Measurements from ENCODE around the gene RBM15.

The RBM15 gene

DNA sequence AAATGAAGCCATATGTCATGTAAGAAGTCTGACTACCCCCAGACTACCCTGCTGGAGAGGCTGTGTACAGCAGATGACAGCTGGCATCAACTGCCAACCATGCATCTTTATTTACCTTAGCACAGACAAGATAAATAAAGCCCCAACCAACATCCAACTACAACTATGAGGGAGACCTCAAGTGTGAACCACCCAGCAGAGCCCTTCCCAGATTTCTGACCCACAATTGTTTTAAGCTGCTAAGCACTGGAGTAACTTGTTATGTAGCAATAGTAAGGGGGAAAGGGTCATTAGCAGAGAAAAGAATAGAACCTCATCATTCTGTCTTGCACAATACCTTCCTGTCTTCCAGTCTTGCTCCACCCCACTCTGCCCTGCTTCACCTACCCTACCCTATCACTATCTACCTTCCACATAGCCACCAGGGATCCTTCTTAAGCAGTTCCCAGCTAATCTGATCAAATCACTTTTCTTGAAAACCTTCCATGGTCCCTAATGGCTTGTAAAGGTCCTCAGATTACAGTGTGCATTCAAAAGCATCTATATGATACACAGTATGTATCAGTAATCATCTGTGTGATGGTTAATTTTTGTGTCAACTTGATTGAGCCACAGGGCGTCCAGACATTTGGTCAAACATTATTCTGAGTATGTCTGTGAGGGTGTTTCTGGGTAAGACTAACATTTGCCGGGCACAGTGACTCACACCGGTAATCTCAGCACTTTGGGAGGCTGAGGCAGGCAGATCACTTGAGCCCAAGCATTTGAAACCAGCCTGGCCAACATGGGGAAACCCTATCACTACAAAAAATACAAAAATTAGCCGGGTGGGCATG, 19.6 kb upstream of the RBM15 start:
- ATAC-seq (ENCODE audit: insufficient read depth, low read depth), result no peak; the same call in 2 of the 3 replicates
- Histone ChIP-seq H3K27me3 (ENCODE audit: insufficient read depth, low read length, poor library complexity) (no peaks in the 10 kb centered on the region), H3K4me3 (ENCODE audit: low read depth in 1 of 2, low read length in 2 of 2) (no peak overlapping the region), H3K4me2 (ENCODE audit: insufficient read depth, low read length) (no peak overlapping the region), H3K4me1 (ENCODE audit: insufficient read depth, low read length) (no peaks in the 10 kb centered on the region), H3K79me2 (ENCODE audit: insufficient read depth, low read length) (no peaks in the 10 kb centered on the region), H3K9me3 (ENCODE audit: insufficient read depth, low read length, severe bottlenecking) (no peaks in the 10 kb centered on the region), H4K20me1 (ENCODE audit: insufficient read depth, low read length) (no peaks in the 10 kb centered on the region), H3K27ac (ENCODE audit: low read length) (no peak overlapping the region), H3K9ac (ENCODE audit: low read depth, low read length) (no peak overlapping the region), H3K36me3 (ENCODE audit: insufficient read depth, low read length) (no peaks in the 10 kb centered on the region), H2AFZ (ENCODE audit: low read depth, low read length) (no peak overlapping the region)
- no peak for TF ChIP-seq EZH2 (IDR thresholded peaks at IDR 0.05; ENCODE audit: borderline replicate concordance, low read depth, low read length, severe bottlenecking)
- TF ChIP-seq, protein P1, sequence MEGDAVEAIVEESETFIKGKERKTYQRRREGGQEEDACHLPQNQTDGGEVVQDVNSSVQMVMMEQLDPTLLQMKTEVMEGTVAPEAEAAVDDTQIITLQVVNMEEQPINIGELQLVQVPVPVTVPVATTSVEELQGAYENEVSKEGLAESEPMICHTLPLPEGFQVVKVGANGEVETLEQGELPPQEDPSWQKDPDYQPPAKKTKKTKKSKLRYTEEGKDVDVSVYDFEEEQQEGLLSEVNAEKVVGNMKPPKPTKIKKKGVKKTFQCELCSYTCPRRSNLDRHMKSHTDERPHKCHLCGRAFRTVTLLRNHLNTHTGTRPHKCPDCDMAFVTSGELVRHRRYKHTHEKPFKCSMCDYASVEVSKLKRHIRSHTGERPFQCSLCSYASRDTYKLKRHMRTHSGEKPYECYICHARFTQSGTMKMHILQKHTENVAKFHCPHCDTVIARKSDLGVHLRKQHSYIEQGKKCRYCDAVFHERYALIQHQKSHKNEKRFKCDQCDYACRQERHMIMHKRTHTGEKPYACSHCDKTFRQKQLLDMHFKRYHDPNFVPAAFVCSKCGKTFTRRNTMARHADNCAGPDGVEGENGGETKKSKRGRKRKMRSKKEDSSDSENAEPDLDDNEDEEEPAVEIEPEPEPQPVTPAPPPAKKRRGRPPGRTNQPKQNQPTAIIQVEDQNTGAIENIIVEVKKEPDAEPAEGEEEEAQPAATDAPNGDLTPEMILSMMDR (IDR thresholded peaks at IDR 0.05; ENCODE audit: borderline replicate concordance, extremely low read depth, low read length, poor library complexity, severe bottlenecking), result no peak
- DNase-seq, result no peak

DNA sequence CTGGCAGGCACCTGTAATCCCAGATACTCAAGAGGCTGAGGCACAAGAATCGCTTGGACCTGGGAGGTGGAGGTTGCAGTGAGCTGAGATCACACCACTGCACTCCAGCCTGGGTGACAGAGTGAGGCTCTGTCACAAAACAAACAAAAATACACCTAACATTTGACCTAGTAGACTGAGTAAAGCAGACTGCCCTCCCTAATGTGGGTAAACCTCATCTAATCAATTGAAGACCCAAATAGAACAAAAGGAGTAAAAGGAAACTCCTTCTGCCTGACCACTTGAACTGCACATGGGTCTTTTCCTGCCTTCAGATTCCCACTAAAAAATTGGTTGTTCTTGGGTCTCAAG, 19.0 kb upstream of the RBM15 start:
- Histone ChIP-seq H3K27ac (ENCODE audit: low read length) (no peak overlapping the region), H2AFZ (ENCODE audit: low read depth, low read length) (no peak overlapping the region), H3K4me2 (ENCODE audit: insufficient read depth, low read length) (no peak overlapping the region), H4K20me1 (ENCODE audit: insufficient read depth, low read length) (no peaks in the 10 kb centered on the region), H3K36me3 (ENCODE audit: insufficient read depth, low read length) (no peaks in the 10 kb centered on the region), H3K79me2 (ENCODE audit: insufficient read depth, low read length) (no peaks in the 10 kb centered on the region), H3K27me3 (ENCODE audit: insufficient read depth, low read length, poor library complexity) (no peaks in the 10 kb centered on the region), H3K4me3 (ENCODE audit: low read depth in 1 of 2, low read length in 2 of 2) (no peak overlapping the region), H3K9me3 (ENCODE audit: insufficient read depth, low read length, severe bottlenecking) (no peaks in the 10 kb centered on the region), H3K9ac (ENCODE audit: low read depth, low read length) (no peak overlapping the region), H3K4me1 (ENCODE audit: insufficient read depth, low read length) (no peaks in the 10 kb centered on the region)
- DNase-seq (no peak), ATAC-seq (ENCODE audit: insufficient read depth, low read depth) (no peak)
- TF ChIP-seq, protein P1 (IDR thresholded peaks at IDR 0.05; ENCODE audit: borderline replicate concordance, extremely low read depth, low read length, poor library complexity, severe bottlenecking), result no peak
- no peak for TF ChIP-seq EZH2 (IDR thresholded peaks at IDR 0.05; ENCODE audit: borderline replicate concordance, low read depth, low read length, severe bottlenecking)

DNA sequence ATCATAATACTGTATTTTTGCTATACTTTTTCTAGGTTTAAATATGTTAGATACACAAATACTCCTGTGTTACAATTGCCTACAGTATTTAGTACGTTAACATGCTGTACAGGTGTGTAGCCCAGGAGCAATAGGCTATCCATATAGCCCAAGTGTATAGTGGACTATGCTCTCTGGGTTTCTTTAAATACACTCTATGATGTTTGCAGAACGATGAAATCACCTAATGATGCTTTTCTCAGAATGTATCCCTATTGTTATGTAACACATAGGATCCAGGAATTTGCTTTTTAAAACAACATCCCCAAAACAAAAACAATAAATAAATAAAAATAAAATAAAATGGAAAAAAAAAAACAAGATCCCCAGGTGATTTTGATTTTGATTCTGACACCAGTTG, 18.1 kb upstream of the RBM15 start:
- Histone ChIP-seq H3K27me3 (ENCODE audit: insufficient read depth, low read length, poor library complexity) (no peaks in the 10 kb centered on the region), H3K36me3 (ENCODE audit: insufficient read depth, low read length) (no peaks in the 10 kb centered on the region), H3K4me1 (ENCODE audit: insufficient read depth, low read length) (no peaks in the 10 kb centered on the region), H3K9me3 (ENCODE audit: insufficient read depth, low read length, severe bottlenecking) (no peaks in the 10 kb centered on the region), H2AFZ (ENCODE audit: low read depth, low read length) (no peak overlapping the region), H3K27ac (ENCODE audit: low read length) (no peak overlapping the region), H3K4me3 (ENCODE audit: low read depth in 1 of 2, low read length in 2 of 2) (no peak overlapping the region), H3K79me2 (ENCODE audit: insufficient read depth, low read length) (no peaks in the 10 kb centered on the region), H3K9ac (ENCODE audit: low read depth, low read length) (no peak overlapping the region), H3K4me2 (ENCODE audit: insufficient read depth, low read length) (no peak overlapping the region), H4K20me1 (ENCODE audit: insufficient read depth, low read length) (no peaks in the 10 kb centered on the region)
- ATAC-seq (ENCODE audit: insufficient read depth, low read depth), result no peak
- TF ChIP-seq EZH2 (IDR thresholded peaks at IDR 0.05; ENCODE audit: borderline replicate concordance, low read depth, low read length, severe bottlenecking), result no peak
- TF ChIP-seq, protein P1 (IDR thresholded peaks at IDR 0.05; ENCODE audit: borderline replicate concordance, extremely low read depth, low read length, poor library complexity, severe bottlenecking), result no peak
- DNase-seq, result no peak

All from DND-41 (cell line).